ENCODE measurements around the gene ADAMTSL4.

Gene ADAMTSL4

GRCh38 chr1:150575518-150576366 is 26.5 kb downstream of the ADAMTSL4 start:
- peak overlapping the region; percentile 86 for H3K4me3 ChIP-seq (ENCODE audit: control insufficient read depth, low read depth, low read length)
- no peak for TF ChIP-seq CTCF (conservative IDR thresholded peaks at IDR 0.05; ENCODE audit: control insufficient read depth, insufficient read depth, low read depth, low read length)
- DNase-seq (ENCODE audit: low read depth) = peak; percentile 43

- no peak for DNase-seq (ENCODE audit: low read depth)
- H3K4me3 ChIP-seq (ENCODE audit: control insufficient read depth, low read depth, low read length) = peak overlapping the region; percentile 86
- no peak for TF ChIP-seq CTCF (conservative IDR thresholded peaks at IDR 0.05; ENCODE audit: control insufficient read depth, insufficient read depth, low read depth, low read length)
Measured at GRCh38 chr1:150576367-150576711, 27.1 kb downstream of the ADAMTSL4 start.

- peak overlapping the region; percentile 86 for H3K4me3 ChIP-seq (ENCODE audit: control insufficient read depth, low read depth, low read length)
- no peak for DNase-seq (ENCODE audit: low read depth)
- no peak for TF ChIP-seq CTCF (conservative IDR thresholded peaks at IDR 0.05; ENCODE audit: control insufficient read depth, insufficient read depth, low read depth, low read length)
Measured at GRCh38 chr1:150576794-150577556, 27.8 kb downstream of the ADAMTSL4 start.

GRCh38 chr1:150577557-150578271 is 28.5 kb downstream of the ADAMTSL4 start:
- peak overlapping the region; percentile 86 for H3K4me3 ChIP-seq (ENCODE audit: control insufficient read depth, low read depth, low read length)
- peak; percentile 41 for DNase-seq (ENCODE audit: low read depth)
- no peak for TF ChIP-seq CTCF (conservative IDR thresholded peaks at IDR 0.05; ENCODE audit: control insufficient read depth, insufficient read depth, low read depth, low read length)

GRCh38 chr1:150578272-150579109 is 29.3 kb downstream of the ADAMTSL4 start:
- peak overlapping the region; percentile 86 for H3K4me3 ChIP-seq (ENCODE audit: control insufficient read depth, low read depth, low read length)
- DNase-seq (ENCODE audit: low read depth) = peak; percentile 92
- no peak for TF ChIP-seq CTCF (conservative IDR thresholded peaks at IDR 0.05; ENCODE audit: control insufficient read depth, insufficient read depth, low read depth, low read length)

All from fibroblast of mammary gland (primary cell).